Measurements from ENCODE around the gene RYR1. TPM values are rescaled to one million over a fixed set of nuclear protein-coding genes. Genes with fewer than 3 reads are reported as not detected.
"Not testable (repeated sequence)": the region's sequence is repeated elsewhere in the genome, so short reads cannot be mapped to it uniquely, and the experiment has no call there.

RYR1 gene
- total and polyA plus RNA-seq, 4 donors, result 2.8 to 7.6 (median 4.0) TPM

- no peak for ATAC-seq (ENCODE audit: insufficient read depth, low FRiP score)
- Histone ChIP-seq H3K36me3 (ENCODE audit: control insufficient read depth in 4 of 4, insufficient read depth in 4 of 4, low read length in 4 of 4) (no peaks in the 10 kb centered on the region), H3K27me3 (ENCODE audit: control insufficient read depth in 3 of 3, insufficient read depth in 3 of 3, low read length in 2 of 3) (peaks cover 0 to 2% (median 0%) of the 10 kb centered on the region in 3 donors), H3K27ac (ENCODE audit: low read depth in 1 of 2, low read length in 1 of 2) (no peak overlapping the region), H3K4me3 (no peak overlapping the region), H3K9me3 (ENCODE audit: control insufficient read depth in 4 of 4, insufficient read depth in 3 of 4, low read length in 3 of 4) (no peaks in the 10 kb centered on the region), H3K9ac (ENCODE audit: insufficient read depth in 1 of 2, low read length in 2 of 2) (no peak overlapping the region), H3K4me1 (ENCODE audit: control insufficient read depth in 5 of 5, insufficient read depth in 5 of 5, low read length in 5 of 5) (no peaks in the 10 kb centered on the region)
- no peak for DNase-seq
- 91 to 95% methylated on average over 21 of the region's 21 CpGs for WGBS, 2 donors
- TF ChIP-seq CTCF (IDR thresholded peaks at IDR 0.05; ENCODE audit: control extremely low read depth, extremely low read depth), result no peak
These were observed 83.8 kb downstream of the RYR1 start for GRCh38 chr19:38517321-38517720.

DNA sequence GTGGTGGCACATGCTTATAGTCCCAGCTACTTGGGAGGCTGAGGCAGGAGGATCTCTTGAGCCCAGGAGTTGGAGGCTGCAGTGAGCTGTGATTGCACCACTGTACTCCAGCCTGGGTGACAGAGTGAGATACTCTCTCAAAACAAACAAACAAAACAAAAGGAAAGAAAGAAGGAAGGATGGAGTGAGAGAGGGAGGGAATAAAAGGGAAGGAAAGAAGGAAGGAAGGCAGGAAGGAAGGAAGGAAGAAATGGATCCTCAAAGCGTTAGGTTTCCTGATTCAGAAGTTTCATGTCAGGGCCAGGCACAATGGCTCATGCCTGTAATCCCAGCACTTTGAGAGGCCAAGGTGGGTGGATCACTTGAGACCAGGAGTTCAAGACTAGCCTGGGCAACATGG, 84.5 kb downstream of the RYR1 start:
- 22 to 45% methylated on average over 1 of the region's 1 CpG for WGBS, 2 donors

DNA sequence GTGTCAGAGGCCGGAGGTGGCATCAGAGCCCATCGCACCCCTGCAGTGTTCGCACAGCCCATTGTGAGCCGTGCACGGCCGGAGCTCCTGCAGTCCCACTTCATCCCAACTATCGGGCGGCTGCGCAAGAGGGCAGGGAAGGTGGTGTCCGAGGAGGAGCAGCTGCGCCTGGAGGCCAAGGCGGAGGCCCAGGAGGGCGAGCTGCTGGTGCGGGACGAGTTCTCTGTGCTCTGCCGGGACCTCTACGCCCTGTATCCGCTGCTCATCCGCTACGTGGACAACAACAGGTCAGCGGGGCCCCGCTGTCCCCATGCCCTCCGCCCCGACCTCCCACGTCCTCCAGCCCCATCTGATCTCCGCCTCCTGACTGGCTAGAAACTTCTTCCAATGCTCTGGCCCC, 85.7 kb downstream of the RYR1 start:
- H3K9me3 ChIP-seq (ENCODE audit: control insufficient read depth in 4 of 4, insufficient read depth in 3 of 4, low read length in 3 of 4), result no peaks in the 10 kb centered on the region
- ATAC-seq (ENCODE audit: insufficient read depth, low FRiP score) (no peak), DNase-seq (no peak)
- WGBS, 2 donors, result 91 to 95% methylated on average over 26 of the region's 26 CpGs
- peaks cover 0 to 2% (median 0%) of the 10 kb centered on the region in 3 donors for H3K27me3 ChIP-seq (ENCODE audit: control insufficient read depth in 3 of 3, insufficient read depth in 3 of 3, low read length in 2 of 3)
- H3K4me3 ChIP-seq, result no peak overlapping the region
- H3K9ac ChIP-seq (ENCODE audit: insufficient read depth in 1 of 2, low read length in 2 of 2), result no peak overlapping the region
- H3K36me3 ChIP-seq (ENCODE audit: control insufficient read depth in 4 of 4, insufficient read depth in 4 of 4, low read length in 4 of 4), result no peaks in the 10 kb centered on the region
- no peak overlapping the region for H3K27ac ChIP-seq (ENCODE audit: low read depth in 1 of 2, low read length in 1 of 2)
- no peak for TF ChIP-seq CTCF (IDR thresholded peaks at IDR 0.05; ENCODE audit: control extremely low read depth, extremely low read depth)
- H3K4me1 ChIP-seq (ENCODE audit: control insufficient read depth in 5 of 5, insufficient read depth in 5 of 5, low read length in 5 of 5), result no peaks in the 10 kb centered on the region

More for the DNA sequence above, 84.5 kb downstream of the RYR1 start:
- H3K27me3 ChIP-seq (ENCODE audit: control insufficient read depth in 3 of 3, insufficient read depth in 3 of 3, low read length in 2 of 3); ATAC-seq (ENCODE audit: insufficient read depth, low FRiP score); DNase-seq; H3K4me1 ChIP-seq (ENCODE audit: control insufficient read depth in 5 of 5, insufficient read depth in 5 of 5, low read length in 5 of 5); H3K9ac ChIP-seq (ENCODE audit: insufficient read depth in 1 of 2, low read length in 2 of 2); H3K27ac ChIP-seq (ENCODE audit: low read depth in 1 of 2, low read length in 1 of 2); H3K36me3 ChIP-seq (ENCODE audit: control insufficient read depth in 4 of 4, insufficient read depth in 4 of 4, low read length in 4 of 4); H3K9me3 ChIP-seq (ENCODE audit: control insufficient read depth in 4 of 4, insufficient read depth in 3 of 4, low read length in 3 of 4); H3K4me3 ChIP-seq: not testable (repeated sequence)

- TF ChIP-seq CTCF (IDR thresholded peaks at IDR 0.05; ENCODE audit: control extremely low read depth, extremely low read depth), result no peak
- 92 to 95% methylated on average over 6 of the region's 6 CpGs for WGBS, 2 donors
- no peak for ATAC-seq (ENCODE audit: insufficient read depth, low FRiP score)
These were observed 86.5 kb downstream of the RYR1 start for GRCh38 chr19:38519988-38520387.

More at GRCh38 chr19:38519988-38520387, 86.5 kb downstream of the RYR1 start:
- H3K4me3 ChIP-seq, result no peak overlapping the region
- no peak overlapping the region for H3K27ac ChIP-seq (ENCODE audit: low read depth in 1 of 2, low read length in 1 of 2)
- no peak overlapping the region for H3K9ac ChIP-seq (ENCODE audit: insufficient read depth in 1 of 2, low read length in 2 of 2)
- H3K27me3 ChIP-seq (ENCODE audit: control insufficient read depth in 3 of 3, insufficient read depth in 3 of 3, low read length in 2 of 3), result peaks cover 0 to under 1% (median 0%) of the 10 kb centered on the region in 3 donors
- H3K9me3 ChIP-seq (ENCODE audit: control insufficient read depth in 4 of 4, insufficient read depth in 3 of 4, low read length in 3 of 4), result no peaks in the 10 kb centered on the region
- no peaks in the 10 kb centered on the region for H3K36me3 ChIP-seq (ENCODE audit: control insufficient read depth in 4 of 4, insufficient read depth in 4 of 4, low read length in 4 of 4)
- no peak for DNase-seq
- H3K4me1 ChIP-seq (ENCODE audit: control insufficient read depth in 5 of 5, insufficient read depth in 5 of 5, low read length in 5 of 5), result no peaks in the 10 kb centered on the region
